ENCODE data around the gene RGMB.

RGMB gene

DNA sequence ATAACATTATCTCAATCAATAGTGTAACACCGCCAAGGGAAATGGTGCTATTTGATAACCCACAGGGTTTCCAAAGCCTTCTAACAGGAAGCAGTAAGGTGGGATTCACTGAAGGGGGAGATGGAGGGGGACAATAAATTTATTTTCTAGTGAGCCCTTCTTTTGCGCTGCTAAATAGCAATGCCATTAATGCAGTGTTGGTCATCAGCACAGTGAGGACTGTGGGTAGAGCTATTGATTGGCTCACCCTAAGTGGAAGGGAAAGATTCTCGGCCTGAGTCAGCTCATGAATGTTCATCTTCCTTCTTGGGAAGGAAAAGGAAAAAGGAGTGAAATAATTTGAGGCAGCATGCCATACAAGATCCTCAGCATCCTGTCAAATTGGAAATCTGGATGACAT, 25.4 kb downstream of the RGMB start:
- H3K4me3 ChIP-seq (ENCODE audit: control insufficient read depth, low read depth, low read length): no peak overlapping the region
- no peak for DNase-seq (ENCODE audit: low read depth)
- TF ChIP-seq, protein P1, sequence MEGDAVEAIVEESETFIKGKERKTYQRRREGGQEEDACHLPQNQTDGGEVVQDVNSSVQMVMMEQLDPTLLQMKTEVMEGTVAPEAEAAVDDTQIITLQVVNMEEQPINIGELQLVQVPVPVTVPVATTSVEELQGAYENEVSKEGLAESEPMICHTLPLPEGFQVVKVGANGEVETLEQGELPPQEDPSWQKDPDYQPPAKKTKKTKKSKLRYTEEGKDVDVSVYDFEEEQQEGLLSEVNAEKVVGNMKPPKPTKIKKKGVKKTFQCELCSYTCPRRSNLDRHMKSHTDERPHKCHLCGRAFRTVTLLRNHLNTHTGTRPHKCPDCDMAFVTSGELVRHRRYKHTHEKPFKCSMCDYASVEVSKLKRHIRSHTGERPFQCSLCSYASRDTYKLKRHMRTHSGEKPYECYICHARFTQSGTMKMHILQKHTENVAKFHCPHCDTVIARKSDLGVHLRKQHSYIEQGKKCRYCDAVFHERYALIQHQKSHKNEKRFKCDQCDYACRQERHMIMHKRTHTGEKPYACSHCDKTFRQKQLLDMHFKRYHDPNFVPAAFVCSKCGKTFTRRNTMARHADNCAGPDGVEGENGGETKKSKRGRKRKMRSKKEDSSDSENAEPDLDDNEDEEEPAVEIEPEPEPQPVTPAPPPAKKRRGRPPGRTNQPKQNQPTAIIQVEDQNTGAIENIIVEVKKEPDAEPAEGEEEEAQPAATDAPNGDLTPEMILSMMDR (IDR thresholded peaks at IDR 0.05; ENCODE audit: control insufficient read depth, insufficient read depth, low read depth, low read length, missing control alignments): no peak

DNA sequence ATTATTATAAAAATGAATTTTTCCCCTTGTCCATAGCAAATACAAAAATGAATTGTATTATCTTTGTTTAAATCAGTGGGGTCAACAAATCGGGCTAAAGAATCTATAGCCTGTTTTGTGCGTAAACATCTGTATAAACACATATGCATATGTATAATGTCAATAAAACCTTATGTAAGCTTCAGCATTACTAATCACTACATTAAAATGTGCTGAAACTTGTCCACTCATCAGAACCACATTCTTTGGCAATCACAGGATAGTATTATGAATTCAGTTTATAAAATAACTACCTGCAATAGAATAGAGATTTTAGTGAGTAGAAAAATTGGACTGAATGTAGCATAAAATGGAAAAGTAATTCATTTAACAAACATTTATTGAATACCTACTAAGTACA, 30.6 kb downstream of the RGMB start:
- TF ChIP-seq, protein P1 (IDR thresholded peaks at IDR 0.05; ENCODE audit: control insufficient read depth, insufficient read depth, low read depth, low read length, missing control alignments): no peak
- H3K4me3 ChIP-seq (ENCODE audit: control insufficient read depth, low read depth, low read length): no peak overlapping the region
- no peak for DNase-seq (ENCODE audit: low read depth)

DNA sequence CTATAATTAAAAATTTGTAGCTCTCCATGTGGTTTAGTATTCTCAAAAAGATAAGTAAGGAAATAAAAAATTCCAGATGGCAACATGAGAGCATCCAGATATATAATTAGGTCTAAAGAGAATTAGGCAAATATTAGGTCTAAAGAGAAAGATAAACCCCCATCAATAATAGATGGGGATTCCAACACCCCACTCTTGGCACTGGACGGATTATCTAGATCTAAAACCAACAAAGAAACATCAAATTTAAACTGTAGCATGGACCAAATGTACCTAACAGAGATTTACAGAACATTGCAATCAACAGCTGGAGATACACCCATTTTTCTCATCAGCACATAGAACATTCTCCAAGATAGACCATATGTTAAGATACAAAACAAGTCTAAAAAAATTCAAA, 31.6 kb downstream of the RGMB start:
- DNase-seq (ENCODE audit: low read depth): no peak
- TF ChIP-seq, protein P1 (IDR thresholded peaks at IDR 0.05; ENCODE audit: control insufficient read depth, insufficient read depth, low read depth, low read length, missing control alignments): no peak
- H3K4me3 ChIP-seq (ENCODE audit: control insufficient read depth, low read depth, low read length): no peak overlapping the region

DNA sequence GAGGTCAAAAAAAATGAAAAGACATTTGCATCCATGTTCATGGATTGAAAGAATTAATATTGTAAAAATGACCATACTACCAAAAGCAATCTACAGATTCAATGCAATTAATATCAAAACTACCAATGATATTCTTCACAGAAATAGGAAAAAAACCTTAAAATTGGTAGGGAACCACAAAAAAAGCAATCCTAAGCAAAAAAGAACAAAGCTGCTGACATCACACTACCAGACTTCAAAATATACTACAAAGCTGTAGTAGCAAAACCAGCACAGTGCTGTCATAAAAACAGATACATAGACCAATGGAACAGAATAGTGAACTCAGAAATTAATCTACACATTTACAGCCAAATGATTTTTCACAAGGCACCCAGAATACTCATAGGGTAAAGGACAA, 34.3 kb downstream of the RGMB start:
- TF ChIP-seq, protein P1 (IDR thresholded peaks at IDR 0.05; ENCODE audit: control insufficient read depth, insufficient read depth, low read depth, low read length, missing control alignments): no peak
- no peak for DNase-seq (ENCODE audit: low read depth)
- H3K4me3 ChIP-seq (ENCODE audit: control insufficient read depth, low read depth, low read length): no peak overlapping the region

DNA sequence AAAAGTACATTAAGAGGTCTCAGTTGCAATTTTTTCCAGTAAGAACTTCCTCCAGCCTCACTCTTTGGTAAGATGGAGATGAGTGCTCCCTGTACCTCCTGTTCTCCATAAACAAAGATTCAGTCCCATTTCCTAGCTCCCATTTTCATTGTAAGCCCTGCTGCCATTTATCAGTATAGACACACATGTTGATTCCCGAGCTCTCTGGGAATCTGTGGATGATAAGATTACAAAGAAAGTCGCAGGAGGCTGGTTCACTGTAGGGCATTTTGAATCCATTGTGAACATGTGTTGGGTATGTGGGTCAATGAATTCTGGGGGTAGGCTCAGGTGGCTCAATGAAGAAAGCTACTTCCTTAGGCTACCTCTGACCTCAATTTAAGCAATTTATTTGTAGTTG, 36.7 kb downstream of the RGMB start:
- no peak overlapping the region for H3K4me3 ChIP-seq (ENCODE audit: control insufficient read depth, low read depth, low read length)
- TF ChIP-seq, protein P1 (IDR thresholded peaks at IDR 0.05; ENCODE audit: control insufficient read depth, insufficient read depth, low read depth, low read length, missing control alignments): no peak
- no peak for DNase-seq (ENCODE audit: low read depth)

DNA sequence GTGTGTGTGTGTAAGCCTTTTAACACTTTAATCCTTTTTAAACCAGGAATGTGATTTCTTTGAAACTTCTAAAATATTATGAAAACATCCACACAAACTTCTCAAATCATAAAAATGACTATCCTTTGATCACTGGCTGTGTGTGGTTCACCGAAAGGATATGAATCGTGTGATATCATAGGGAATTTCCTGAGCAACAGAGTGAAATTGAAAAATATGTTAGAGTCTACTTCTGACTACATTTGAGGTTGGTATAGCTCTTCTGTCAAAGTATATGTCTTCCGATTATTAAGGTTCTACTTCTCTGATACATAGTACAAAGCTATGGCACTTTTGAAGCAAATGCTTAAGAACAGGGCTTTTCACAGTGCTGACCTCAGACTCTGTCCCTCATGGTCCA, 40.3 kb downstream of the RGMB start:
- DNase-seq (ENCODE audit: low read depth): no peak
- TF ChIP-seq, protein P1 (IDR thresholded peaks at IDR 0.05; ENCODE audit: control insufficient read depth, insufficient read depth, low read depth, low read length, missing control alignments): no peak
- no peak overlapping the region for H3K4me3 ChIP-seq (ENCODE audit: control insufficient read depth, low read depth, low read length)
